ENCODE data around the gene ZNF22.

GRCh38 chr10:44970812-44971395, 29.8 kb upstream of the ZNF22 start:
- no peak for TF ChIP-seq EZH2 (IDR thresholded peaks at IDR 0.05; ENCODE audit: borderline replicate concordance, low read depth, low read length, poor library complexity, severe bottlenecking)
- TF ChIP-seq CTCF (conservative IDR thresholded peaks at IDR 0.05; ENCODE audit: low read depth, low read length): no peak

Data from A673 (cell line).